SK-N-SH (cell line): Measurements from ENCODE around the gene FRMPD1. TPM values are rescaled to one million over a fixed set of nuclear protein-coding genes. Genes with fewer than 3 reads are reported as not detected.

Experiments
- CTCF ChIA-PET: fragments of 300-600, 350-600 bp; formaldehyde crosslinking; extraction: SDS; loops from one replicate; lab custom pipeline; 2021; lab: Yijun Ruan, JAX
- POLR2A ChIA-PET: fragments of 350-600 bp; sonication (Branson Sonifier 250); formaldehyde crosslinking; extraction: SDS; loops from one replicate; lab custom pipeline; 2020; ENCODE audit warnings: antibody characterized with exemption, inconsistent platforms; lab: Yijun Ruan, JAX
- DNase-seq: peaks from one replicate; pipeline ENCODE4 v3.0.0; 2012
- H2AFZ ChIP-seq: fragments of 200-600 bp; sonication (generic); 2 replicates; pipeline ENCODE4 v1.8.1; 2016; ENCODE audit warnings: antibody characterized with exemption, mild to moderate bottlenecking, low read depth
- H3F3A ChIP-seq: fragments of 200-600 bp; sonication (generic); replicated peaks from 2 replicates; pipeline ENCODE3; 2016; ENCODE audit warnings: antibody characterized with exemption, mild to moderate bottlenecking; ENCODE audit not compliant: insufficient read depth
- H3K27ac ChIP-seq, 2 experiments: fragments of 200-500 bp in 1 of 2; fragments of 200-600 bp in 1 of 2; sonication (Bioruptor generic) in 1 of 2; sonication (generic), shearing (Covaris generic) in 1 of 2; 2 replicates each; pipeline versions ENCODE4 v1.5.1 to v1.6.1; 2014 to 2016; ENCODE audit warnings: low read depth in 2 of 2, inconsistent platforms in 1 of 2, low read length in 1 of 2, mild to moderate bottlenecking in 1 of 2, mixed read lengths in 1 of 2
- H3K27me3 ChIP-seq: fragments of 200-600 bp; sonication (generic), shearing (Covaris generic); 2 replicates; pipeline ENCODE4 v1.6.1; 2016; ENCODE audit warnings: mixed run types; ENCODE audit not compliant: insufficient read depth
- H3K36me3 ChIP-seq, 2 experiments: fragments of 200-500 bp in 1 of 2; fragments of 200-600 bp in 1 of 2; sonication (Bioruptor generic) in 1 of 2; sonication (generic) in 1 of 2; replicated peaks in 1 of 2; 2 replicates each; pipeline versions ENCODE3 to v1.5.1; 2014 to 2016; ENCODE audit warnings: low read length in 1 of 2, mild to moderate bottlenecking in 1 of 2; ENCODE audit not compliant: insufficient read depth in 2 of 2, control insufficient read depth in 1 of 2
- H3K4me1 ChIP-seq, 2 experiments: fragments of 200-500 bp in 1 of 2; fragments of 200-600 bp in 1 of 2; sonication (Bioruptor generic) in 1 of 2; sonication (generic), shearing (Covaris generic) in 1 of 2; 2 replicates each; pipeline versions ENCODE4 v1.5.1 to v1.6.1; 2014 to 2016; ENCODE audit warnings: low read depth in 1 of 2, low read length in 1 of 2, mixed run types in 1 of 2; ENCODE audit not compliant: insufficient read depth in 2 of 2, control insufficient read depth in 1 of 2
- H3K4me2 ChIP-seq: fragments of 200-600 bp; sonication (generic), shearing (Covaris generic); 2 replicates; pipeline ENCODE4 v1.6.1; 2017; ENCODE audit warnings: mixed run types
- H3K4me3 ChIP-seq, 2 experiments: fragments of 200-500 bp in 1 of 2; fragments of 200-600 bp in 1 of 2; sonication (Bioruptor generic) in 1 of 2; sonication (generic), shearing (Covaris generic) in 1 of 2; 2 replicates each; pipeline versions ENCODE4 v1.5.1 to v1.8.1; 2014 to 2016; ENCODE audit warnings: low read depth in 2 of 2, inconsistent platforms in 1 of 2, low read length in 1 of 2, mild to moderate bottlenecking in 1 of 2, mixed read lengths in 1 of 2, moderate library complexity in 1 of 2
- H3K79me2 ChIP-seq: fragments of 200-600 bp; sonication (generic); 2 replicates; pipeline ENCODE4 v1.8.1; 2017; ENCODE audit warnings: mild to moderate bottlenecking; ENCODE audit not compliant: insufficient read depth
- H3K9ac ChIP-seq: fragments of 200-600 bp; sonication (generic); 2 replicates; pipeline ENCODE4 v1.6.1; 2017; ENCODE audit warnings: mixed run types
- H3K9me2 ChIP-seq: fragments of 200-600 bp; sonication (generic); 2 replicates; pipeline ENCODE4 v1.6.1; 2017; ENCODE audit warnings: mixed run types
- H3K9me3 ChIP-seq: fragments of 200-600 bp; sonication (generic); 2 replicates; pipeline ENCODE4 v1.6.1; 2017; ENCODE audit warnings: mixed run types, mild to moderate bottlenecking, moderate library complexity
- H4K20me1 ChIP-seq: fragments of 200-600 bp; sonication (generic); 2 replicates; pipeline ENCODE4 v1.6.1; 2017; ENCODE audit warnings: mild to moderate bottlenecking, mixed run types; ENCODE audit not compliant: insufficient read depth
- CHD2 ChIP-seq: fragments of 150-350 bp; IDR thresholded peaks from 2 replicates; pipeline ENCODE4 v1.6.1; 2018; ENCODE audit warnings: low read length; ENCODE audit not compliant: partially characterized antibody
- GABPA ChIP-seq: IDR thresholded peaks from 2 replicates; pipeline ENCODE4 v1.4.0; 2012; ENCODE audit warnings: low read depth, mild to moderate bottlenecking
- GATA2 ChIP-seq: sonication (generic); formaldehyde crosslinking; IDR thresholded peaks from 2 replicates; pipeline ENCODE4 v1.5.0; 2020; ENCODE audit warnings: mild to moderate bottlenecking, missing genetic modification reagents
- JUND ChIP-seq: IDR thresholded peaks from 2 replicates; pipeline ENCODE4 v1.4.0; 2012
- MXI1 ChIP-seq: IDR thresholded peaks from 2 replicates; pipeline ENCODE4 v1.6.1; 2012; ENCODE audit warnings: mild to moderate bottlenecking, low read depth, low read length, improper control_type of control experiment
- POLR2AphosphoS5 ChIP-seq: IDR thresholded peaks from 2 replicates; pipeline ENCODE4 v1.6.1; 2012; ENCODE audit warnings: low read depth, low read length
- RAD21 ChIP-seq: IDR thresholded peaks from 2 replicates; pipeline ENCODE4 v1.6.1; 2012; ENCODE audit warnings: mild to moderate bottlenecking, low read length
- RFX5 ChIP-seq: IDR thresholded peaks from 2 replicates; pipeline ENCODE4 v1.6.1; 2012; ENCODE audit warnings: mild to moderate bottlenecking, improper control_type of control experiment, low read length
- SMC3 ChIP-seq: IDR thresholded peaks from 2 replicates; pipeline ENCODE4 v1.6.1; 2012; ENCODE audit warnings: low read depth, low read length, improper control_type of control experiment
- YY1 ChIP-seq: IDR thresholded peaks from 2 replicates; pipeline ENCODE4 v1.4.0; 2012; ENCODE audit warnings: low read depth, mild to moderate bottlenecking
- WGBS: methylation state at CpG from one replicate; pipeline ENCODE4 v1.1.6; 2017; ENCODE audit warnings: low lambda C conversion rate; 5-methylcytosine and 5-hydroxymethylcytosine counted together
- polyA plus RNA-seq, 3 experiments: library from polyadenylated mRNA; depleted of rRNA; stranded (reverse); fragments of >200 nt; gene quantifications; 2 replicates each; pipeline ENCODE4 v1.2.3, GENCODE V29; 2012
- TF ChIP-seq, protein P1 (sequence below): IDR thresholded peaks from 2 replicates; pipeline ENCODE4 v1.4.0; 2012; ENCODE audit warnings: low read depth
- TF ChIP-seq, protein P2 (sequence below): fragments of 200-600 bp; sonication (generic); IDR thresholded peaks from 2 replicates; pipeline ENCODE4 v1.6.1; 2017; ENCODE audit warnings: antibody characterized with exemption, mild to moderate bottlenecking, moderate library complexity
- TF ChIP-seq, protein P3 (sequence below): fragments of 150-350 bp; IDR thresholded peaks from 2 replicates; pipeline ENCODE4 v1.6.1; 2017; ENCODE audit warnings: antibody characterized with exemption, low read length, low read depth, borderline replicate concordance

Gene FRMPD1
- polyA plus RNA-seq, 1 of the 3 experiments (the other 2 are of a cell fraction) = not detected

DNA sequence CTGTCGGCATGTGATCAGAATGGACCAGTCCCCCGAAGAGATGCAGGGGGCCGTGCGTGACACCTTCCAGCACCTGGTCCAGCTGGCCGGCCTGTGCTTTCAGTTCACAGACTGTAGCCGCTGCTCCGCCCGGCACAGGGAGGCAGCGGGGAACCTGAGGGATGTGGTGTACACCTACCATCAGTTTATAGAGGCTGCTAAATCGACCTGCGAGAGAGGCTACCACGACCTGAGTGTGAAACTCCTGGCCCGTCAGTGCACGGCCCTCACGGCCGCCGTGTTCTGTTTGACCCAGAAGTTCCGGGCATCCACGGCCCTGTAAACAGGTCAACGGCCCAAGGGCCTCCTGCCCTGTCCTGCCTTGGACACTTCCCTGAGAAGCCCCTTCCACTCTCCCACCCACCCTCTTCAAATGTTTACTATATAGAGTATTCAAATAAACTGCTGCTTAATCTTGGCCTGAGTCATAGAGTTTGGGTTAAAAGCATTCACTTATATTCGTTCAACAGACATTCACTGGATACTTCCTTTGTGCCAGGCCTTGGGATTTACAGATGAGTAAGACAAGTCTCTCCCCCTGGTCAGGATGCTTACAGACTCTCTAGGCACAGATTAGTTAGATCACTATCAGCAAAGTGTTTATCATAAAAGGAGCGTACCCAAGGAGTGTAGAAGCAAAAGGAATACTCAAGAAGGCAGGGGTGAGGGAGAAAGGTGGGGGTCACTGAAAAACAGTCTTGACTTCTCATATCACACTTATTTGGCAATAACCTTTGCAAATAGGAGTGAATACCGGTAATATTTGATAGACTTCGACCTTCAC lies 95.9 kb downstream of the FRMPD1 start:
- Histone ChIP-seq H2AFZ (peak overlapping the region; percentile 31; the same call in 1 of the 2 replicates), H3K36me3 (no peaks in the 10 kb centered on the region), H4K20me1 (no peaks in the 10 kb centered on the region), H3K4me2 (no peak overlapping the region), H3K4me3 (peak overlapping the region in 1 of 2 experiments; percentile 40; a peak in 1 of 4 replicates), H3K9me2 (no peaks in the 10 kb centered on the region), H3K27ac (no peak overlapping the region), H3K4me1 (no peaks in the 10 kb centered on the region; a peak in 2 of 4 replicates), H3K9ac (no peak overlapping the region), H3F3A (peaks cover 9% of the 10 kb centered on the region), H3K9me3 (no peaks in the 10 kb centered on the region), H3K79me2 (no peaks in the 10 kb centered on the region), H3K27me3 (no peaks in the 10 kb centered on the region)
- 47% methylated on average over 6 of the region's 24 CpGs for WGBS
- CTCF ChIA-PET = interaction anchor here (0.9 to 1.4 kb wide), 2 partner anchors 12 to 29 kb away, joined by 3 to 6 read pairs; no protein-coding TSS in a partner anchor
- POLR2A ChIA-PET = no interaction called here
- DNase-seq = peak; percentile 37
- TF ChIP-seq GATA2 (CRISPR knock-in tag) (0 out of 2 replicates have a peak, but pooled peaks have one; percentile 32), GABPA (no peak)
- TF ChIP-seq, protein P1, sequence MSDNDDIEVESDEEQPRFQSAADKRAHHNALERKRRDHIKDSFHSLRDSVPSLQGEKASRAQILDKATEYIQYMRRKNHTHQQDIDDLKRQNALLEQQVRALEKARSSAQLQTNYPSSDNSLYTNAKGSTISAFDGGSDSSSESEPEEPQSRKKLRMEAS = no peak
- TF ChIP-seq, protein P2, sequence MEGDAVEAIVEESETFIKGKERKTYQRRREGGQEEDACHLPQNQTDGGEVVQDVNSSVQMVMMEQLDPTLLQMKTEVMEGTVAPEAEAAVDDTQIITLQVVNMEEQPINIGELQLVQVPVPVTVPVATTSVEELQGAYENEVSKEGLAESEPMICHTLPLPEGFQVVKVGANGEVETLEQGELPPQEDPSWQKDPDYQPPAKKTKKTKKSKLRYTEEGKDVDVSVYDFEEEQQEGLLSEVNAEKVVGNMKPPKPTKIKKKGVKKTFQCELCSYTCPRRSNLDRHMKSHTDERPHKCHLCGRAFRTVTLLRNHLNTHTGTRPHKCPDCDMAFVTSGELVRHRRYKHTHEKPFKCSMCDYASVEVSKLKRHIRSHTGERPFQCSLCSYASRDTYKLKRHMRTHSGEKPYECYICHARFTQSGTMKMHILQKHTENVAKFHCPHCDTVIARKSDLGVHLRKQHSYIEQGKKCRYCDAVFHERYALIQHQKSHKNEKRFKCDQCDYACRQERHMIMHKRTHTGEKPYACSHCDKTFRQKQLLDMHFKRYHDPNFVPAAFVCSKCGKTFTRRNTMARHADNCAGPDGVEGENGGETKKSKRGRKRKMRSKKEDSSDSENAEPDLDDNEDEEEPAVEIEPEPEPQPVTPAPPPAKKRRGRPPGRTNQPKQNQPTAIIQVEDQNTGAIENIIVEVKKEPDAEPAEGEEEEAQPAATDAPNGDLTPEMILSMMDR = no peak

DNA sequence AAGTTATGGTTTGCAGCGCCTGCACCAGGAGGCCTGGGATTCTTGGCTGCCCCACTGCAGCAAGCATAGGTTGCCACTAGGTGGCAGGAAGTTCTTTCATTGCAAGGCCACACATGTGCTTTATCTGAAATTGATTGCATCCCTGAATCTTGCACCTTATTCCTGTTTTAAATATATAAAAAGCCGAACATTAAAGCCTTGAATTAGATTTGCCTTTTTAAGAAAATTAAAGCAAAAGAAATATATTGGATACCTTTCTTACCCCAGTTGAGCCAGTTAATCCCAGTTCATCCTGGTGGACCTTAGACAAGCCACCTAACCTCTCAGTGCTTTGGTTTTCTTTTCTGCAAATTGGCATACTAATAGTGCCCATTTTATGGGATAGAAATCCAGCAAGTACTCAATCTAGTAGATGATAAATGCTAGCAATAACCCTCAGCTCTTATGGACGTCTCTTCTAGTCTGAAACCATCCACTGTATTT lies 96.6 kb downstream of the FRMPD1 start:
- Histone ChIP-seq H3K9me2 (no peaks in the 10 kb centered on the region), H3K4me1 (no peaks in the 10 kb centered on the region; a peak in 2 of 4 replicates), H3K79me2 (no peaks in the 10 kb centered on the region), H3K27me3 (no peaks in the 10 kb centered on the region), H3K9ac (no peak overlapping the region), H3K36me3 (no peaks in the 10 kb centered on the region), H3F3A (peaks cover 9% of the 10 kb centered on the region), H4K20me1 (no peaks in the 10 kb centered on the region), H3K9me3 (no peaks in the 10 kb centered on the region), H3K27ac (no peak overlapping the region), H3K4me2 (no peak overlapping the region)
- 36% methylated on average over 3 of the region's 3 CpGs for WGBS
- ChIA-PET CTCF (interaction anchor here (0.8 to 1.8 kb wide), 7 partner anchors 10 to 164 kb away, joined by 3 to 5 read pairs (median 3); no protein-coding TSS in a partner anchor), POLR2A (no interaction called here)
- peak; percentile 89 for DNase-seq
- peak; percentile 85 for TF ChIP-seq RAD21
- TF ChIP-seq MXI1 = peak; percentile 77
- no peak for TF ChIP-seq YY1
- TF ChIP-seq JUND = no peak
- no peak for TF ChIP-seq RFX5
- TF ChIP-seq, protein P1 = peak; percentile 78
- TF ChIP-seq, protein P2 = peak; percentile 93
- no peak for TF ChIP-seq CHD2
- TF ChIP-seq POLR2AphosphoS5 = no peak
- TF ChIP-seq, protein P3, sequence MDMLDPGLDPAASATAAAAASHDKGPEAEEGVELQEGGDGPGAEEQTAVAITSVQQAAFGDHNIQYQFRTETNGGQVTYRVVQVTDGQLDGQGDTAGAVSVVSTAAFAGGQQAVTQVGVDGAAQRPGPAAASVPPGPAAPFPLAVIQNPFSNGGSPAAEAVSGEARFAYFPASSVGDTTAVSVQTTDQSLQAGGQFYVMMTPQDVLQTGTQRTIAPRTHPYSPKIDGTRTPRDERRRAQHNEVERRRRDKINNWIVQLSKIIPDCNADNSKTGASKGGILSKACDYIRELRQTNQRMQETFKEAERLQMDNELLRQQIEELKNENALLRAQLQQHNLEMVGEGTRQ = no peak
- TF ChIP-seq SMC3 = peak; percentile 82
- TF ChIP-seq, all 33 proteins: peak for 5
- peak overlapping the region; percentile 31; the same call in 1 of the 2 replicates for H2AFZ ChIP-seq
- peak overlapping the region in 1 of 2 experiments; percentile 40; a peak in 1 of 4 replicates for H3K4me3 ChIP-seq
